ENCODE data around the gene ZNF638.

Gene ZNF638

GRCh38 chr2:71458413-71459083 lies 127.0 kb downstream of the ZNF638 start:
- DNase-seq: no peak

GRCh38 chr2:71459084-71459431 lies 127.5 kb downstream of the ZNF638 start:
- DNase-seq: no peak

GRCh38 chr2:71460056-71460455 lies 128.5 kb downstream of the ZNF638 start:
- DNase-seq: no peak

- DNase-seq: no peak
Observed at GRCh38 chr2:71460595-71461303, 129.2 kb downstream of the ZNF638 start.

- DNase-seq: no peak
Observed at GRCh38 chr2:71461304-71461671, 129.7 kb downstream of the ZNF638 start.

- DNase-seq: no peak
Observed at GRCh38 chr2:71462056-71462605, 130.5 kb downstream of the ZNF638 start.

- no peak for DNase-seq
Observed at GRCh38 chr2:71462641-71463341, 131.2 kb downstream of the ZNF638 start.

GRCh38 chr2:71463342-71463654 lies 131.7 kb downstream of the ZNF638 start:
- no peak for DNase-seq

- DNase-seq: no peak
Observed at GRCh38 chr2:71464389-71464788, 132.8 kb downstream of the ZNF638 start.

GRCh38 chr2:71465356-71465755 lies 133.8 kb downstream of the ZNF638 start:
- DNase-seq: no peak

GRCh38 chr2:71465961-71466300 lies 134.3 kb downstream of the ZNF638 start:
- no peak for DNase-seq

GRCh38 chr2:71466301-71467179 lies 135.0 kb downstream of the ZNF638 start:
- DNase-seq: no peak

GRCh38 chr2:71467180-71467815 lies 135.7 kb downstream of the ZNF638 start:
- no peak for DNase-seq

- no peak for DNase-seq
Observed at GRCh38 chr2:71468279-71469015, 136.9 kb downstream of the ZNF638 start.

GRCh38 chr2:71469403-71470398 lies 138.1 kb downstream of the ZNF638 start:
- DNase-seq: no peak

- DNase-seq: no peak
Observed at GRCh38 chr2:71471276-71471675, 139.7 kb downstream of the ZNF638 start.

GRCh38 chr2:71472019-71472418 lies 140.4 kb downstream of the ZNF638 start:
- no peak for DNase-seq

- DNase-seq: no peak
Observed at GRCh38 chr2:71473346-71474031, 141.9 kb downstream of the ZNF638 start.

- no peak for DNase-seq
Observed at GRCh38 chr2:71474116-71474743, 142.6 kb downstream of the ZNF638 start.
